A673 (cell line): ENCODE data around the gene NEAT1.
"Not testable (repeated sequence)": the region's sequence is repeated elsewhere in the genome, so short reads cannot be mapped to it uniquely, and the experiment has no call there.

Source experiments
- EZH2 ChIP-seq: fragments of 200-600 bp; sonication (generic); IDR thresholded peaks from 2 replicates; pipeline ENCODE4 v1.6.1; 2017; ENCODE audit warnings: borderline replicate concordance, low read depth, mild to moderate bottlenecking, mixed read lengths, antibody characterized with exemption, low read length; ENCODE audit not compliant: poor library complexity, severe bottlenecking
- TF ChIP-seq, protein P1 (sequence below): fragments of 300-800, 200-600 bp; sonication (generic); conservative IDR thresholded peaks from 2 replicates; pipeline ENCODE4 v1.5.1; 2017; ENCODE audit warnings: low read depth, mild to moderate bottlenecking, antibody characterized with exemption, low read length, moderate library complexity, mixed read lengths

DNA sequence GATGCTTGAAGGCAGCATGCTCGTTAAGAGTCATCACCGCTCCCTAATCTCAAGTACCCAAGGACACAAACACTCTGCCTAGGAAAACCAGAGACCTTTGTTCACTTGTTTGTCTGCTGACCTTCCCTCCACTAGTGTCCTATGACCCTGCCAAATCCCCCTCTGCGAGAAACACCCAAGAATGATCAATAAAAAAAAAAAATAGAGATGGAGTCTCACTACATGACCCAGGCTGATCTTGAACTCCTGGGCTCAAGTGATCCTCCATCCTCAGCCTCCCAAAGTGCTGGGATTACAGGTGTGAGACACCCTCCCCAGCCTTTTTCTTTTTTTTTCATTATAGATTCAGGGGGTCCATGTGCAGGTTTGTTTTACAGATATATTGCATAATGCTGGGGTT, 29.7 kb downstream of the NEAT1 start:
- TF ChIP-seq, protein P1, sequence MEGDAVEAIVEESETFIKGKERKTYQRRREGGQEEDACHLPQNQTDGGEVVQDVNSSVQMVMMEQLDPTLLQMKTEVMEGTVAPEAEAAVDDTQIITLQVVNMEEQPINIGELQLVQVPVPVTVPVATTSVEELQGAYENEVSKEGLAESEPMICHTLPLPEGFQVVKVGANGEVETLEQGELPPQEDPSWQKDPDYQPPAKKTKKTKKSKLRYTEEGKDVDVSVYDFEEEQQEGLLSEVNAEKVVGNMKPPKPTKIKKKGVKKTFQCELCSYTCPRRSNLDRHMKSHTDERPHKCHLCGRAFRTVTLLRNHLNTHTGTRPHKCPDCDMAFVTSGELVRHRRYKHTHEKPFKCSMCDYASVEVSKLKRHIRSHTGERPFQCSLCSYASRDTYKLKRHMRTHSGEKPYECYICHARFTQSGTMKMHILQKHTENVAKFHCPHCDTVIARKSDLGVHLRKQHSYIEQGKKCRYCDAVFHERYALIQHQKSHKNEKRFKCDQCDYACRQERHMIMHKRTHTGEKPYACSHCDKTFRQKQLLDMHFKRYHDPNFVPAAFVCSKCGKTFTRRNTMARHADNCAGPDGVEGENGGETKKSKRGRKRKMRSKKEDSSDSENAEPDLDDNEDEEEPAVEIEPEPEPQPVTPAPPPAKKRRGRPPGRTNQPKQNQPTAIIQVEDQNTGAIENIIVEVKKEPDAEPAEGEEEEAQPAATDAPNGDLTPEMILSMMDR: not testable (repeated sequence)
- TF ChIP-seq EZH2: not testable (repeated sequence)
